Measurements from ENCODE around the gene TFAP2A. TPM values are rescaled to one million over a fixed set of nuclear protein-coding genes. Genes with fewer than 3 reads are reported as not detected.
A peak's percentile ranks its signal among the peaks of the same experiment; 100 is the strongest.

Gene TFAP2A
- total and polyA plus RNA-seq, 4 experiments from 2014 or later: not detected

DNA sequence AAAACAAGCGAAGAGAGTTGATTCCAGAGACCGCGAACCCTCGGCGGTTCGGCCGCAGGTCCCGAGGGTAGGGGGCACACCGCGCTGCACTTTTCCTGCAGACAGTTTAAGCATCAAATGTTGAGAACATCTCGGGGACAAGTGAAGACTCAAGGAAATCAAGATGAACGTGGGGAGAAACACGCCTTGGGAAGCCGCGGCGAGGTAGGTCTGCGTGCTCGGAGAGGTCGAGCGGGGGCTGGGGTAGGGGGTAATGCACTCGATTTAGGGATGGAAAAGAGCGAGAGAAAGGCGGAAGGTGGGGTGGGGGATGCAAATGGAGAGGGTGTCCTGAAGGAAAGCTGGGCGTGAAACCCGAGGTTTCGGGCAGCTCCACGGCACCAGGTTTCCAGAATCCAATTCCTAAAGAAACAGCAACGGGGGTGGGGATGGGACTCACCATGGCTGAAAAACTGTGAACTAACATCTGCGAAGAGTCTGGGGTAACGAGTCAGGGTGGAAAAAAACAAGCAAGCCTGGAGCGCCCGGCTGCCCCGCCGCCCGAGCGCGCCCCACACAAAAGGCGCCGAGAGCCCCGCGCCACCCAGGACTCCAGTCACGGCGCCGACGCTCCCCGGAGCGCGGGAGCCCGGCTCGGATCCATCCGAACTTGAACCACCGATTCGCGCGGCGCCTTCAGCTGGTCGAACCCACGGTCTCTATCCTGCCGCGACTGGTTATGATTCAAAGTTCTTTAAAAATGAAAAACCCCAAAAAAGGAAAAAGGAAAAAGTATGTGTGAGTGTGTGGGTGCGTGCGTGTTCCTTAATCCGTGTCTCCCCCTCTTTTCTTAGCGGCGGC, 3.5 kb downstream of the TFAP2A start:
- intact Hi-C loops (cut with micrococcal nuclease): no loop called here
- DNase-seq: no peak
- H3K27ac Mint-ChIP-seq: peak overlapping the region in 6 of 7 donors; percentile 77 to 90 (median 88)
- POLR2A ChIA-PET (ENCODE audit: partially characterized antibody): interaction anchor here (1.0 kb wide), 1 partner anchor 26 kb away, joined by 3 read pairs; no protein-coding TSS in a partner anchor
- peaks cover 19 to 54% (median 31%) of the 10 kb centered on the region in 4 donors for H3K4me1 Mint-ChIP-seq
- peaks cover 33% of the 10 kb centered on the region for H3K4me1 ChIP-seq (ENCODE audit: insufficient read depth, low read length)
- CTCF ChIA-PET (ENCODE audit: partially characterized antibody): no interaction called here
- peaks cover 39% of the 10 kb centered on the region for H3K27me3 ChIP-seq (ENCODE audit: insufficient read depth, low read length)
- H3K27me3 Mint-ChIP-seq: peaks cover 62% of the 10 kb centered on the region in 2 donors
- H3K27ac ChIP-seq (ENCODE audit: low read depth, low read length): no peak overlapping the region
- no peaks in the 10 kb centered on the region for H3K36me3 ChIP-seq (ENCODE audit: insufficient read depth, low read length)
- H3K9me3 ChIP-seq (ENCODE audit: control insufficient read depth in 1 of 2, low read length in 2 of 2): no peaks in the 10 kb centered on the region
- peaks cover 0 to 25% of the 10 kb centered on the region in 2 donors for H3K36me3 Mint-ChIP-seq
- peaks cover 2 to 62% (median 54%) of the 10 kb centered on the region in 8 donors for H3K9me3 Mint-ChIP-seq
- H3K4me3 Mint-ChIP-seq: peak overlapping the region; percentile 89 to 97 (median 91)
- H3K4me3 ChIP-seq (ENCODE audit: low read length in 2 of 2): peak overlapping the region; percentile 42 to 67

DNA sequence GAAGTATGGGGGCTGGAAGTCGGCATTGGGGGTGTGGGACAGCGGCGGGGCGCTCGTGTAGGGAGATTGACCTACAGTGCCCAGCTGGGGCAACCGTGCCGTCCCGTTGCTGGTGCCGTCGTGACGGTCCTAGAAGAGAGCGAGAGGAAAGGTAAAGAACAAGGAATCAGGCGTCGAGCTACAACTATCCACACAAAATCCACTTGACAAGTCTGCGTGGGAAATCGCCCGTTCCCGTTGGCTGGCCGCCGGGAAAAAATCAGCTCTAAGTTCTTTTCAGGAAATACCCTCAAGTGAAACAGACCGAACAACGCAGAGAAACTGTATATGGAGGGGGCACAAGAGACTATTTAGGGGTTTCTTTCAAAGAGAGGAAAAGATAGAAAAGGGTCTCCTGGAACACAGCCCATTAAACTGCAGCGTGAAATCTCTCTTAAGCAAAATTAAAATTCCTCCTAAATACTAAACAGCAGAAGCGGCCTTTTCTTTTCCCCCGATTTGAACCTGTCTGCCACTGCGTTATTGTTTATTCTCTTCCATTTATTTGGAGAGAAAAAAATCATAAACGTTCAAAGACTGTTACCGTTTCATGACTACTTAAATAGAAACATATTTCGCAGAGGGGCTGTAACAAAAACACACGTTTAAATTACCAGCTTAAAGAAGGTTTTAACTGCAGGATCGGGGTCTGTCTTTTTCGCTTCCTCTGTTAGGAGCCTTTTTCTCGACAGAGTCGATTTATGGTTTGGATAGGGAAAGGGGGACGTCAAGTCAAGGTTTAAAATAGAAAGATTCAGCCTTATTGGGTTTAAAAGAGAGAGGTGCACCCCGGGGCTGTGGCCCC, 4.4 kb downstream of the TFAP2A start:
- intact Hi-C loops (cut with micrococcal nuclease): no loop called here
- H3K27me3 Mint-ChIP-seq: peaks cover 57 to 59% of the 10 kb centered on the region in 2 donors
- ChIA-PET CTCF (ENCODE audit: partially characterized antibody) (no interaction called here), POLR2A (ENCODE audit: partially characterized antibody) (no interaction called here)
- H3K27ac ChIP-seq (ENCODE audit: low read depth, low read length): no peak overlapping the region
- peaks cover 0 to 26% of the 10 kb centered on the region in 2 donors for H3K36me3 Mint-ChIP-seq
- no peak overlapping the region for H3K4me3 ChIP-seq (ENCODE audit: low read length in 2 of 2)
- peaks cover 33% of the 10 kb centered on the region for H3K4me1 ChIP-seq (ENCODE audit: insufficient read depth, low read length)
- H3K4me3 Mint-ChIP-seq: peak overlapping the region; percentile 68 to 90 (median 79)
- no peaks in the 10 kb centered on the region for H3K9me3 ChIP-seq (ENCODE audit: control insufficient read depth in 1 of 2, low read length in 2 of 2)
- peaks cover 30% of the 10 kb centered on the region for H3K27me3 ChIP-seq (ENCODE audit: insufficient read depth, low read length)
- DNase-seq: no peak
- no peaks in the 10 kb centered on the region for H3K36me3 ChIP-seq (ENCODE audit: insufficient read depth, low read length)
- H3K4me1 Mint-ChIP-seq: peaks cover 19 to 56% (median 31%) of the 10 kb centered on the region in 4 donors
- H3K9me3 Mint-ChIP-seq: peaks cover 6 to 65% (median 52%) of the 10 kb centered on the region in 8 donors
- H3K27ac Mint-ChIP-seq: peak overlapping the region in 6 of 7 donors; percentile 52 to 88 (median 76)

DNA sequence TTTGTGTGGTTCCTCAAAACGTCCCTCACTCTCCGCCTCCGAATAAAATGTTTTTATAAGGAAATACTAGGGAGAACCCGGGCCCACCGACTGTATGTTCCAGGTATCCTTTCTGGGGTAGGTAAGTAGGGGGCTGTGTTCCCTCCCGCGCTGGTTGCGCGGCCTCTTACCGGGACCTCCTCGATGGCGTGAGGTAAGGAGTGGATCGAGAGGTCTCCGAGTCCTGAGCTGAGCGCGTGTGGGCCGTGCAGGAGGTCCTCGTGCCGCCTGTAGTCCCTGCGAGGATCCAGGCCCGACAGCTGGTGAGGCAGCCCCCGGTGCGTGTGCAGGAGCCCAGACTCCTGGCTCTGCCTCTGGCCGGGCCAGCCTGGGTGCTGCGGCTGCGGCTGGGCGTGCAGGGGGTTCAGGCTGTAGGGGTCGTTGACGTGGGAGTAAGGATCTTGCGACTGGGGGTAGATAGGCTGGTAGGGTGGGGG, 5.1 kb downstream of the TFAP2A start:
- Histone ChIP-seq H3K4me1 (ENCODE audit: insufficient read depth, low read length) (peaks cover 35% of the 10 kb centered on the region), H3K27ac (ENCODE audit: low read depth, low read length) (no peak overlapping the region), H3K4me3 (ENCODE audit: low read length in 2 of 2) (no peak overlapping the region), H3K36me3 (ENCODE audit: insufficient read depth, low read length) (no peaks in the 10 kb centered on the region), H3K27me3 (ENCODE audit: insufficient read depth, low read length) (peaks cover 23% of the 10 kb centered on the region), H3K9me3 (ENCODE audit: control insufficient read depth in 1 of 2, low read length in 2 of 2) (no peaks in the 10 kb centered on the region)
- peaks cover 51 to 58% of the 10 kb centered on the region in 2 donors for H3K27me3 Mint-ChIP-seq
- intact Hi-C loops (cut with micrococcal nuclease): loop anchor here (10.0 kb wide), 1 partner anchor 285 kb away; the partner anchor contains the start of genes C6orf52 and PAK1IP1
- peaks cover 16 to 56% (median 29%) of the 10 kb centered on the region in 4 donors for H3K4me1 Mint-ChIP-seq
- peak overlapping the region in 6 of 8 donors; percentile 17 to 78 (median 38) for H3K4me3 Mint-ChIP-seq
- peaks cover 7 to 68% (median 48%) of the 10 kb centered on the region in 8 donors for H3K9me3 Mint-ChIP-seq
- peak overlapping the region in 4 of 7 donors; percentile 52 to 88 (median 87) for H3K27ac Mint-ChIP-seq
- peaks cover 0 to 22% of the 10 kb centered on the region in 2 donors for H3K36me3 Mint-ChIP-seq
- no peak for DNase-seq
- POLR2A ChIA-PET (ENCODE audit: partially characterized antibody): no interaction called here
- CTCF ChIA-PET (ENCODE audit: partially characterized antibody): no interaction called here

DNA sequence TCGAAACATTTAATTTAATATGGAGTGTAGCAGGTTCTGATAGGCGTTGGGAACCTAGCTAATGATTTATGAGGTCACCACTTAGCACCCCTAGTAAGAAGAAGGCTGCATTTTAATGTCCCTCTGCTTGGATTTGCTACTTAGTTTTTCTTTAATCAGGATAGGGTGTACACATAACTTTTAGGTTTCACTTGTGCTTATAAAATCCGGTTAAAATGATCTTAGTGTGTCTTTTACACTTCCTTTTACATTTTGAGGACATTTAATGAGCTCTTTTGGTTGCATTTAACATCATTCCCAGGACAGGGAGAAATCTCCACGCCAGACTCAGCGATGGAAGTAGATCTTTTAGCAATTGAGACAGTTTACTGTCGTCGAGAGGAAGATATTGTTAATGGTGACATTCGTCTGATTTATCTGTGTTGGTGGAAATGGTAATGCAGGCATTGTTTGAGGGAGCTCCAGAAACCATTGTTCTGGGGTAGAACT, 5.6 kb downstream of the TFAP2A start:
- Mint-ChIP-seq H3K9me3 (peaks cover 7 to 68% (median 46%) of the 10 kb centered on the region in 8 donors), H3K4me3 (peak overlapping the region in 6 of 8 donors; percentile 17 to 78 (median 29)), H3K27me3 (peaks cover 47 to 57% of the 10 kb centered on the region in 2 donors), H3K36me3 (peaks cover 0 to 22% of the 10 kb centered on the region in 2 donors), H3K4me1 (peaks cover 17 to 53% (median 29%) of the 10 kb centered on the region in 4 donors), H3K27ac (peak overlapping the region in 3 of 7 donors; percentile 31 to 87 (median 37))
- H3K27me3 ChIP-seq (ENCODE audit: insufficient read depth, low read length): peaks cover 18% of the 10 kb centered on the region
- ChIA-PET POLR2A (ENCODE audit: partially characterized antibody) (no interaction called here), CTCF (ENCODE audit: partially characterized antibody) (no interaction called here)
- H3K36me3 ChIP-seq (ENCODE audit: insufficient read depth, low read length): no peaks in the 10 kb centered on the region
- intact Hi-C loops (cut with micrococcal nuclease): loop anchor here (10.0 kb wide), 1 partner anchor 286 kb away; the partner anchor contains the start of genes C6orf52 and PAK1IP1
- no peak overlapping the region for H3K4me3 ChIP-seq (ENCODE audit: low read length in 2 of 2)
- DNase-seq: no peak
- no peak overlapping the region for H3K27ac ChIP-seq (ENCODE audit: low read depth, low read length)
- peaks cover 33% of the 10 kb centered on the region for H3K4me1 ChIP-seq (ENCODE audit: insufficient read depth, low read length)
- H3K9me3 ChIP-seq (ENCODE audit: control insufficient read depth in 1 of 2, low read length in 2 of 2): no peaks in the 10 kb centered on the region

DNA sequence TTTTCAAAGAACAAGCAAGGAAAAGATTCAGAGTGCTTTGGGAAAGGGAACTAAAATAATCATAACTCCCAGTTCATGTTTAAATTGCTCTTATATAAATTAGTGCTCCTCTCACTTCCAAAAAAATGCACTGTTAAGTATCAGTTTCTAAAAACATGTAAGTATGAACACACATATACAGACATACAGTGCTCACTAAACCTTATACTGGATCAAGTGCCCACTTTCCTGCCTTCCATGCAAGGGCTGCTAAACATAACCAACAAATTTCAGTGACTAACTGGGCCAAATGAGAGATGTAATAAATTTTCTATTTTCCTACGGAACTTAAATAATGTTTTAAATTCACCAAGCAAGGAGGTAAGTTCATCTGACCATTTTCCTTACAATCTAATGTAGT, 6.4 kb downstream of the TFAP2A start:
- peaks cover 7 to 70% (median 44%) of the 10 kb centered on the region in 8 donors for H3K9me3 Mint-ChIP-seq
- intact Hi-C loops (cut with micrococcal nuclease): loop anchor here (10.0 kb wide), 1 partner anchor 286 kb away; the partner anchor contains the start of genes C6orf52 and PAK1IP1
- peak overlapping the region in 1 of 7 donors; percentile 24 for H3K27ac Mint-ChIP-seq
- DNase-seq: no peak
- H3K9me3 ChIP-seq (ENCODE audit: control insufficient read depth in 1 of 2, low read length in 2 of 2): no peaks in the 10 kb centered on the region
- peaks cover 30% of the 10 kb centered on the region for H3K4me1 ChIP-seq (ENCODE audit: insufficient read depth, low read length)
- peaks cover 10% of the 10 kb centered on the region for H3K27me3 ChIP-seq (ENCODE audit: insufficient read depth, low read length)
- H3K27me3 Mint-ChIP-seq: peaks cover 39 to 52% of the 10 kb centered on the region in 2 donors
- CTCF ChIA-PET (ENCODE audit: partially characterized antibody): no interaction called here
- H3K4me3 Mint-ChIP-seq: no peak overlapping the region
- no peak overlapping the region for H3K27ac ChIP-seq (ENCODE audit: low read depth, low read length)
- POLR2A ChIA-PET (ENCODE audit: partially characterized antibody): no interaction called here
- no peak overlapping the region for H3K4me3 ChIP-seq (ENCODE audit: low read length in 2 of 2)
- H3K36me3 Mint-ChIP-seq: peaks cover 0 to 16% of the 10 kb centered on the region in 2 donors
- no peaks in the 10 kb centered on the region for H3K36me3 ChIP-seq (ENCODE audit: insufficient read depth, low read length)
- peaks cover 17 to 50% (median 29%) of the 10 kb centered on the region in 4 donors for H3K4me1 Mint-ChIP-seq

DNA sequence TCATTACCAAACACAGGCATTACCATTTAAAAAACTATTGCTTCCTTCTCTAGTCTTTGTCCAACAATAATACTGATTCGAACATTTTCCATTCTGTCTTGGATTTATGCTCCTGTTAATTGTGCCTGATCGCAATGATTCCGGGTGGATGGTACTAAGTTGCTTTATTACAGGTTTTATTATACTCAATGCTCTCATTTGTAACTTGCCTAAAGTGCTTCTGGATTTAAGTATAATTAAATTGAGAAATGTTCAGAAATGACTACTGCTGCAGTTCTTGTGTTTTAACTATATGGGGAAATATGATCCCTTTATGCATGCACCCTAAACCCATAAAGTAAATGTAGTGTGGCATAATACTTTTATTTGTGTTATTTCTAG, 7.2 kb downstream of the TFAP2A start:
- Histone ChIP-seq H3K27ac (ENCODE audit: low read depth, low read length) (no peak overlapping the region), H3K4me3 (ENCODE audit: low read length in 2 of 2) (no peak overlapping the region), H3K9me3 (ENCODE audit: control insufficient read depth in 1 of 2, low read length in 2 of 2) (no peaks in the 10 kb centered on the region), H3K4me1 (ENCODE audit: insufficient read depth, low read length) (peaks cover 26% of the 10 kb centered on the region), H3K36me3 (ENCODE audit: insufficient read depth, low read length) (no peaks in the 10 kb centered on the region), H3K27me3 (ENCODE audit: insufficient read depth, low read length) (peaks cover 5% of the 10 kb centered on the region)
- CTCF ChIA-PET (ENCODE audit: partially characterized antibody): no interaction called here
- intact Hi-C loops (cut with micrococcal nuclease): loop anchor here (10.0 kb wide), 1 partner anchor 287 kb away; the partner anchor contains the start of genes C6orf52 and PAK1IP1
- Mint-ChIP-seq H3K27ac (peak overlapping the region in 1 of 7 donors; percentile 25), H3K36me3 (peaks cover 0 to 11% of the 10 kb centered on the region in 2 donors), H3K4me1 (peaks cover 19 to 48% (median 28%) of the 10 kb centered on the region in 4 donors), H3K4me3 (no peak overlapping the region), H3K27me3 (peaks cover 37 to 48% of the 10 kb centered on the region in 2 donors), H3K9me3 (peaks cover 7 to 69% (median 46%) of the 10 kb centered on the region in 8 donors)
- DNase-seq: no peak
- POLR2A ChIA-PET (ENCODE audit: partially characterized antibody): no interaction called here

Data from CD4-positive, alpha-beta memory T cell (primary cell).